ENCODE data around the gene FA2H.

DNA sequence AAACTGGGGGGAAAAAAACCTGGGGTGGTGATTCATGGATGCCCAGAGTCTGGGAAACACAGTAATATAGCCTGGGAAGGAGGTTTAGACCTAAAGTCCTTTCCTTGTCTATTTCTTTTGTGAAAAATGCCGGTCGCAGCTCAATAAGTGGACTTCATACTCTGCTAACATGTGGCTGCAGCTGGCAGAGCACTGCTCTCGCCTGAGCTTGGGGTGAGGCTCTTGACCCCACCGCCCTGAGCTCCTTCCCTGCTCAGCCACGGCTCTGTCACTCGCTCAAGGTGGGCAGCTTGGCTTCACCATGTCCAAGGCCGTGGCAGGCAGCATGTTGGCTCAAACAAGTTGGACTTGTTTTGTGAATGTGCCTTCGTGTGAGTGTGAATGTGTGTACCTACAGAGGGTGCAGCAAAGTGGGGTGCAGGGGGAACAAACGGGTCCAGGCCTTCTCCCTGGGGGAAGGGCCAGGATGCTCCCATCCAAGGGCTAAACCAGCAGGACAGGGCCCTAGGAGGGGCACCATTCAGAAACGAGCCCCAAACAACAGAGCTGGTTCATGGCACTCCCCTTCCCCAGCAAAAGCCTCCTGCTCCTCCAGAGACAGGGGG lies 4.9 kb downstream of the FA2H start:
- TF ChIP-seq, protein P1, sequence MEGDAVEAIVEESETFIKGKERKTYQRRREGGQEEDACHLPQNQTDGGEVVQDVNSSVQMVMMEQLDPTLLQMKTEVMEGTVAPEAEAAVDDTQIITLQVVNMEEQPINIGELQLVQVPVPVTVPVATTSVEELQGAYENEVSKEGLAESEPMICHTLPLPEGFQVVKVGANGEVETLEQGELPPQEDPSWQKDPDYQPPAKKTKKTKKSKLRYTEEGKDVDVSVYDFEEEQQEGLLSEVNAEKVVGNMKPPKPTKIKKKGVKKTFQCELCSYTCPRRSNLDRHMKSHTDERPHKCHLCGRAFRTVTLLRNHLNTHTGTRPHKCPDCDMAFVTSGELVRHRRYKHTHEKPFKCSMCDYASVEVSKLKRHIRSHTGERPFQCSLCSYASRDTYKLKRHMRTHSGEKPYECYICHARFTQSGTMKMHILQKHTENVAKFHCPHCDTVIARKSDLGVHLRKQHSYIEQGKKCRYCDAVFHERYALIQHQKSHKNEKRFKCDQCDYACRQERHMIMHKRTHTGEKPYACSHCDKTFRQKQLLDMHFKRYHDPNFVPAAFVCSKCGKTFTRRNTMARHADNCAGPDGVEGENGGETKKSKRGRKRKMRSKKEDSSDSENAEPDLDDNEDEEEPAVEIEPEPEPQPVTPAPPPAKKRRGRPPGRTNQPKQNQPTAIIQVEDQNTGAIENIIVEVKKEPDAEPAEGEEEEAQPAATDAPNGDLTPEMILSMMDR (IDR thresholded peaks at IDR 0.05) = no peak
- TF ChIP-seq POLR2A (IDR thresholded peaks at IDR 0.05) = no peak
